H1 (cell line): ENCODE measurements around the gene SLIT3.

ENCODE experiments used
- CHD2 ChIP-seq: IDR thresholded peaks from 2 replicates; pipeline ENCODE4 v1.6.1; 2012; ENCODE audit warnings: low read length, improper control_type of control experiment
- CTCF ChIP-seq, 3 experiments: IDR thresholded peaks; 1 replicate in 2 of 3; 2 replicates in 1 of 3; pipeline versions ENCODE4 v1.5.1 to v1.6.1; 2011; ENCODE audit warnings: low read length in 3 of 3, mild to moderate bottlenecking in 3 of 3, inconsistent platforms in 2 of 3, low read depth in 1 of 3, moderate library complexity in 1 of 3; ENCODE audit not compliant: insufficient read depth in 1 of 3; ENCODE audit errors: control extremely low read depth in 1 of 3
- HDAC2 ChIP-seq, 2 experiments: fragments of 300-600 bp in 1 of 2; sonication (generic) in 1 of 2; IDR thresholded peaks; 2 replicates each; pipeline ENCODE4 v1.6.1; 2011 to 2012; ENCODE audit warnings: low read depth in 2 of 2, low read length in 2 of 2, mild to moderate bottlenecking in 2 of 2, moderate library complexity in 2 of 2, borderline replicate concordance in 1 of 2, inconsistent platforms in 1 of 2
- MAX ChIP-seq: IDR thresholded peaks from 2 replicates; pipeline ENCODE4 v1.6.1; 2012; ENCODE audit warnings: inconsistent platforms
- POLR2A ChIP-seq, 2 experiments: IDR thresholded peaks; 1 replicate in 1 of 2; 2 replicates in 1 of 2; pipeline ENCODE4 v1.6.1; 2011; ENCODE audit warnings: low read depth in 2 of 2, low read length in 2 of 2, mild to moderate bottlenecking in 2 of 2; ENCODE audit errors: control extremely low read depth in 1 of 2
- RAD21 ChIP-seq, 2 experiments: IDR thresholded peaks in 1 of 2; conservative IDR thresholded peaks in 1 of 2; 2 replicates each; pipeline ENCODE4 v1.6.1; 2011; ENCODE audit warnings: low read depth in 2 of 2, low read length in 2 of 2, improper control_type of control experiment in 1 of 2, inconsistent platforms in 1 of 2, mild to moderate bottlenecking in 1 of 2, moderate library complexity in 1 of 2
- SIN3A ChIP-seq, 2 experiments: IDR thresholded peaks in 1 of 2; conservative IDR thresholded peaks in 1 of 2; 2 replicates each; pipeline ENCODE4 v1.6.1; 2011 to 2012; ENCODE audit warnings: low read length in 2 of 2, improper control_type of control experiment in 1 of 2, low read depth in 1 of 2, mild to moderate bottlenecking in 1 of 2
- SP1 ChIP-seq: IDR thresholded peaks from 2 replicates; pipeline ENCODE4 v1.6.1; 2011; ENCODE audit warnings: low read depth, low read length
- TCF12 ChIP-seq: IDR thresholded peaks from 2 replicates; pipeline ENCODE4 v1.6.1; 2011; ENCODE audit warnings: low read depth, mild to moderate bottlenecking, low read length

GRCh38 chr5:168995024-168995423 is 305.9 kb downstream of the SLIT3 start:
- TF ChIP-seq SIN3A (conservative IDR thresholded peaks at IDR 0.05 in 1 of 2, IDR thresholded peaks at IDR 0.05 in 1 of 2; ENCODE audit: low read depth in 1 of 2, low read length in 2 of 2) (no peak), CTCF (IDR thresholded peaks at IDR 0.05; ENCODE audit: control extremely low read depth in 1 of 3, insufficient read depth in 1 of 3, low read depth in 1 of 3, low read length in 3 of 3) (no peak), POLR2A (IDR thresholded peaks at IDR 0.05; ENCODE audit: control extremely low read depth in 1 of 2, low read depth in 2 of 2, low read length in 2 of 2) (no peak), CHD2 (no peak), RAD21 (IDR thresholded peaks at IDR 0.05 in 1 of 2, conservative IDR thresholded peaks at IDR 0.05 in 1 of 2; ENCODE audit: low read depth in 2 of 2, low read length in 2 of 2) (no peak), HDAC2 (IDR thresholded peaks at IDR 0.05; ENCODE audit: borderline replicate concordance in 1 of 2, low read depth in 2 of 2, low read length in 2 of 2) (no peak), TCF12 (no peak), SP1 (no peak), MAX (no peak)
